Left renal cortex interstitium (tissue), 4 donors: ENCODE results near the gene TICAM2. TPM values are rescaled to one million over a fixed set of nuclear protein-coding genes. Genes with fewer than 3 reads are reported as not detected.

Experiments
- DNase-seq, 4 donors: peaks; one replicate each; pipeline ENCODE4 v3.0.0-alpha.2; 2013; ENCODE audit warnings: low read depth in 4 of 4, low spot score in 2 of 4, missing footprints in 1 of 4
- polyA plus RNA-seq, 4 donors: library from polyadenylated mRNA; unstranded; fragments of 120-200 nt; gene quantifications; one replicate each; pipeline ENCODE4 v1.2.1, GENCODE V29; 2013; ENCODE audit not compliant: insufficient read length in 4 of 4

Gene TICAM2
- polyA plus RNA-seq, 4 donors: 2.4 to 7.2 (median 4.2) TPM

DNA sequence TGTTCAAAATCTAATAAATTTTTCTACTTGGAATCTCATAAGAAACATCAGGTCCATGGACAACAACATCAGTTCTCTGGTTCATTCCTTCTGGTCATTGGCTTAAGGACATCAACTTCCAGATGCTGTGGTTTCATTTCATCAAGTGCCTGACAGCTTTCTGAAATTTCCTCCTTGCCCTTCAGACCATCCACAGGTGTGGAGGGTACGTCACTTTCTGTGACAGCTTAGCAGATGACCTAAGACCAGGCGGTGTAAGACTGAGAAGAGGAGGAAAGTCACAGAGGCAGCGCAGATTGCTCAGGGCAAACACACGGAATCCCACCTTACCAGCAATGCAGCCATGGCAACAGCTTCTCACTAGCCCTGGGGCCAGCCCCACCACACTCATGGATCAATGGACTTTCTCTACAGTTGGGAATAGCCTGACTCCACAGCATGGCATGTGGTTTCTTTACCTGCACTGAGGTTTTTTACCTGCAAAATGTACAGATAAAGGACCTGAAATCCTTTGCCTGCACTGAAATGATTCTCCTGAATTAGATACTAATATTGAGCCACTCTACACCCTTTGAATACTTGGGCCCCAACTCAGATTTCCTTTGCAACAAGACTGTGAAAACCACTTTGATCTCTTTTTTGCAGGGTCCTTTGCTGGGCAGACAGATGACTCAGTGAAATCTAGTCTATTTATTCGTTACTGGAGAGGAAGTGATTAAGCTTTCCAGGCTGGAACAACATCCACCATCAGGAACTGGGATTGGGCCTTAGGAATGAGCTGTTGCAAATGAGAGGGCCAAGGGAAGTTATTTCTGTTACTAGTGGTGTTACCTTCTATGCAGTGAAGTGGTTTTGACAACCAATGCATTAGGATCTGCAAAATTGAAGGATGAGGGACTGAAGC, 26.9 kb downstream of the TICAM2 start:
- no peak for DNase-seq

DNA sequence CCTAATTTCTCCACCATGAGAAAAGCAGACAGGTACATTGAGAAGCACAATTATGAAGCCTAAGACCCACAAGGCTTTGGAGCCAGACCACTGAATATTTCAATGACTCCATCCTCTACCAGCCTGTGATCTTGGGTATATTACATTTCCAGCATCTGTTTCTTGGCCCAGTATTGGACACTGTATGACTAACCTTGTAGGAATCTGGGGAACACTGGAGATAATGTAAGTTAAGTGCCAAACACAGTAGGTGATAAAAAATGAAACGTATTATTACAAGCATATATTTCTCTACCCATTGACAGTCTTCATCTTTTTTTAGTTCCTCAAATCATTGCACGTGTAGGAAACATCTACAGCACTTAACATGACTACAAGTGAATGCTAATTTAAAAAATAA, 29.1 kb downstream of the TICAM2 start:
- DNase-seq: no peak

- DNase-seq: no peak
Observed at GRCh38 chr5:115571441-115571878, 30.8 kb downstream of the TICAM2 start.

GRCh38 chr5:115568668-115569067, 33.6 kb downstream of the TICAM2 start:
- no peak for DNase-seq

- no peak for DNase-seq
Observed at GRCh38 chr5:115565233-115565632, 37.0 kb downstream of the TICAM2 start.

- no peak for DNase-seq
Observed at GRCh38 chr5:115561176-115561575, 41.1 kb downstream of the TICAM2 start.

- no peak for DNase-seq
Observed at GRCh38 chr5:115559524-115559923, 42.8 kb downstream of the TICAM2 start.

- no peak for DNase-seq
Observed at GRCh38 chr5:115558388-115558956, 43.8 kb downstream of the TICAM2 start.

DNA sequence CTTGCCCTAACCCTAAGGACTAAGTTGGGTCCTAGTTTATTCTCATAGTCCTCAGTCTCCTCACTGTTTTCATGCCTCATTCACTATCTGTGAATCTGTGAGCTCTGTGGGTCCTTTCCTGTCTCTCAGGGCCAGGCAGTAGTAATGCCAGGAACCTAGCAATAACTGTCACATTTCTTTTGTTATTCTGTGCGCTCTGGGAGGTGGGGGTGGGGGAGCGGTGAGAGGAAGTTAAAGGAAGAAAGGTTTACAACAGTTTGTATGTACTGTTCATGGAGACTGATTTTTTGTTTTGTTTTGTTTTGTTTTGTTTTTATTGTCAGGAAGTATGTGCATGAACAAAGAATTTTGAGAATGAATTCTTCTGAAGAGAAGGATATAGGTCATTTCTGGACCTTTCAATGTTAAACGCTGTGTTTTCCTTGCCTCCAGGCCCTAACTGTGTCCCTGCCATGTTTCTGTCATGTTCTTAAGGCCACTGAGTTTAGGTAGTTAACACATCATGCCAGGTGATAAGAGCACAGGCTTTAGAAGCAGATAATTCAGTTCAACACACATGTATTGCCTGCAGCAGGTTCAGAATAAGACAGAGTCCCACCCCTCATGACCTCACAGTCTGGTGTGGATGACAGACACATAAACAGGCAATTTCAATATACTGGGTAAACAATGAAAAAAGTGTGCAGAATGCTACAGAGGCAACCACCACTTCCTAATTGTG, 44.5 kb downstream of the TICAM2 start:
- no peak for DNase-seq

DNA sequence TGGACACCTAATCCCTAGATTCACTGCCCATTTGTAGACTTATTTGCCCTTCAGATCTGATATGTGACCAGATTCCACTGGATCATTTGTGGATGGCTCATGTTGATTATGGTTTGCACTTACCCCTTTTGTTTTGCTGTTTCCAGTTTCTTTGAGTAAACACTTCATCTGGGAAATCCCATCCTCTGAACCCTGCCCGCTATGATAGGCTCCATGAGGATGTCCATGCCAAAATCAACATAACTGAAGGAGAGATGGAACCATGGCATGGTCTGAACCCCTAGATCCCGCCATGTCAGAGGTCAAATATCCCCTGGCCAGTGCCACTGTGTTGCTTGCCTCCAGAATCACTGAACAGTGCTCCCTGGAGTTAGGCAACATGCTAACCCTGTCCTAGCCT, 46.0 kb downstream of the TICAM2 start:
- no peak for DNase-seq

GRCh38 chr5:115555084-115555633, 47.1 kb downstream of the TICAM2 start:
- DNase-seq: no peak

GRCh38 chr5:115553082-115553481, 49.2 kb downstream of the TICAM2 start:
- DNase-seq: no peak

GRCh38 chr5:115551415-115551814, 50.9 kb downstream of the TICAM2 start:
- DNase-seq: no peak

DNA sequence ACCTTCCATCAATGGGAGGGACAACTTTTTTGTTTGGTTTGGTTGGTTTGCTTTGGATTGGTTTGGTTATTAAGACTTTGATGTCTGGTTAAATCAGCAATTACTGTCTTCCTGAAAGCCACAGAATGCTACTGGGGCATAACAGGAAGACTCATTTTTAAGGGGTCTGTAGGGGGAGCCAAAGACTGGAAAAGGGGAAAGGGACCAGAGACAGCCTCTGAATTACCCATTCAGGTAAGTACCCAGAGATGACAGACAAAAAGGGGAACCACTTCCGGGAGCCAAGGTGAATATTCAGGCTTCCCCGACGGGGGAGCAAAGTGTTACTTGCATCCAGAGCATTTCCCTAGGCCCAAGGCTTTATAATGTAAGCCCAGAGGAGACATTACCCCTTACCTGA, 53.1 kb downstream of the TICAM2 start:
- DNase-seq: no peak

GRCh38 chr5:115548683-115549082, 53.6 kb downstream of the TICAM2 start:
- no peak for DNase-seq

- no peak for DNase-seq
Observed at GRCh38 chr5:115545351-115545882, 56.9 kb downstream of the TICAM2 start.

DNA sequence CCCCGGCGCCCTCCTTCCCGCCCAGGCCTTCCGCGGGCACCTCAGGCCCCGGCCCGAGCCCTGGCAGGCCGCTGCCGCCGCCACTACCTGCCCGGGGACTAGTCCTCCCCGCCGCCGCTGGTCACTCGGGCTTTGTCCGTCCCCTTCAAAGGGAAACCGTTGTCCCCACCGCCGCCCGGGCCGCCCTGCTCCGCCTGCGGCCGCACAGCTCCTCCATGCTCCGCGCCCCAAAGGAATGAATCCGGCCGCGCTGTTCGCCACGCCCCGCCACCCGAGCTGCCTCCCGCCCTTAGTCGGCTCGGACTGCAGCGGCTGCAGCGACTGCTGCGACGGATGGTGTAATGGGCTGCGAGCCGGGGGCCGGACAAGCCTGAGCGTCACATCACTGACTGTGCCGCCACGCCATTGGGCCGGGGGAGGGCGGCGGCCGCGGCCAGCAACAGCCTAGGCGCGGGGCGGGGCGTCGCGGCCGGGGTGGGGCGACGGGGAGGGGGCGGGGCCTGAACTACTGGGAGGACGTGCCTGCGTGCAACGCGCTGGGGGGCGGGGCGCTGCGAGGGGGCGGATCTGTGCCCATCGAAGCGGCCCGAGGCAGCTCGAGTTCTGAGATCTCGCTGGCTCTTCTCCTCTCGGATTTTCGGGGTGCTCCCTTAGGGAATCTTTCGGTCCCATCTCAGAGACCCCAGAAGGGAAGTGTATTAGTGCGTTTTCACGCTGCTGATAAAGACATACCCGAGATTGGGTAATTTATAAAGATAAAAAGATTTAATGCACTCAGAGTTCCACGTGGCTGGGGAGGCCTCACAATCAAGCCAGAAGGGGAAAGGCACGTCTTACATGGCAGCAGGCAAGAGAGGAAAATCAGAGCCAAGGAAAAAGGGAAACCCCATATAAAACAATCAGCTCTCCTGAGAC, 57.6 kb downstream of the TICAM2 start, which contains the start of gene FEM1C:
Gene FEM1C, minus strand, starts transcription at position 340 of the 915 bp plus-strand sequence. CDS start 1,282 bp downstream, outside the sequence.
- peak; percentile 69 to 93 (median 85) for DNase-seq

DNA sequence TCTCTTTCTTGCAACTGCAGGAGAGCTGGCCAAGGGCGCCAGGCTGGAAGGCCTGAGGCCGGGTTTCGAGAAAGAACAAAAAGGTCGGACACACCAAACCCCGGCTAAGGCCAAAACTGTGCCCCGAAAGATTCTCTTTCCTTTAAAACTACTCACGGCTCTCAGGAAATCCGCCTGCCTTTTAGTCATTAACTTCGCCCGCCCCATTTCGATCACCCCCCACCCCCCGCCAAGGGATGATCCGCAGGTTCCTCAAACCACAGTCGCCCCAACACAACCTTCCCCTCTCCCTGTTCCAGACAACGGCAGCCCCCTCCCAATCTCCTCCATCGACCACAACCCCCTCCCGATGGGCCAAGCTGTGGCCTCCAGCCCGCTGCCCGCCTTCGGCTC, 58.2 kb downstream of the TICAM2 start:
- DNase-seq: peak in 2 of 4 donors; percentile 58 to 68

GRCh38 chr5:115543365-115544042, 58.8 kb downstream of the TICAM2 start:
- DNase-seq: peak in 2 of 4 donors; percentile 25 to 37
